Measurements from ENCODE around the gene CFAP299.
"Not testable (repeated sequence)": the region's sequence is repeated elsewhere in the genome, so short reads cannot be mapped to it uniquely, and the experiment has no call there.

The CFAP299 gene

GRCh38 chr4:80614319-80614718 is 278.8 kb downstream of the CFAP299 start:
- DNase-seq: no peak

DNA sequence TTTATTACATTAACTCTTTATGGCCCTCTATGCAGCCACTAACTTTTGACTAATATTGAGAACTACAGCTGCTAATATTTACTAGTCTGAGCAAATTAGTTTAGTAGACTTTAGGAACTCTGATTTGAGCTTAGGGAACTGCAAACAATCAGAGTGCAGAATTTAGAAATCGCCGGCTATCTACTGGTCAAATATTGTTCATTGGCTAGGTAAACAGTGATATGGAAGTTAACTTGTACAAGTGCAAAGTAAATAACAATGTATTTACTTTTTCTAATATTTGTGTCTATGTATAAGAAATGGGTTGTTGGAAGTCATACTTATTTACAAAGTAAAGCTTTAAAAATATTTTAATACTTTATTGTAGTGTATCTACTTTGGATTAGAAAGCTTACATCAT is 279.6 kb downstream of the CFAP299 start:
- no peak for DNase-seq

GRCh38 chr4:80619070-80619674 is 283.6 kb downstream of the CFAP299 start:
- peak; percentile 7 for DNase-seq

GRCh38 chr4:80631861-80632260 is 296.3 kb downstream of the CFAP299 start:
- no peak for DNase-seq

DNA sequence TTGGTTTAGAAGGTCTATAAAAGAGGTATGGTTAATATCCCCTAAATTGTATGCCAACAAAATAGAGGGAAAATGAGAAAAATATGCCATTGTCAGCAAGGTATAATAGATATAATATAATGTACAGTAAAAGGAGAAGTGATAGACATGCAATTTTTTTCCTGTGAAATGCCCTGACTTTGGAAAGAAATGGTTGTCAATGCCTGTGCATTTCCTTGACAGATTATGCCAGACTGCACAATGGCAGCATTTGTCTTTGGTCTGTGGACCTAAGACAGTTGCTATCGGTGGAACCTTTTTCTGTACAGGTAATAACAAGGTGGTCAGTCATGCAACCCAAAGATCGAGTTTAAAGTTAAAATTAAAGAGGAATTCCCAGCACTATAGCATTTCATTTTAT is 301.7 kb downstream of the CFAP299 start:
- no peak for DNase-seq

- DNase-seq: no peak
These were observed 310.5 kb downstream of the CFAP299 start for GRCh38 chr4:80646061-80646460.

- no peak for DNase-seq
These were observed 320.1 kb downstream of the CFAP299 start for GRCh38 chr4:80655662-80656061.

GRCh38 chr4:80670118-80670517 is 334.6 kb downstream of the CFAP299 start:
- DNase-seq: not testable (repeated sequence)

DNA sequence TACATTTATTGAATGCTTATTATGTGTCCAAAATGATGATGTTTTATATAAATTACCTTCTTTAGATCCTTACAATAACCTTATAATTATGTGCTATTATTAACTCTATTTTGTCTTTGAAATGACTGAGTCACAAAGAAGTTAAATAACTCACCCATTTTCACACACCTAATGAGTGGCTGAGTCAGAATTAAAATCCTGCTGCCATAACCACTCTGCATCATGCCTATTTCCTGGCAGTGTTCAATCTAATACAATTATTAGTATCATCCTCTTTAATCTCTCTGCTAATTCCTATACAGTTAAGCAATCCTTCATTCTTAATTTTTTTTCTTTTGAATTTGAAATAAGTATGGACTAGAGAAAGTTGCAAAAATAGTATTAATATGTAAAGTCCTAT is 342.9 kb downstream of the CFAP299 start:
- DNase-seq: no peak

- DNase-seq: no peak
These were observed 345.4 kb downstream of the CFAP299 start for GRCh38 chr4:80680934-80681333.

GRCh38 chr4:80685214-80685613 is 349.7 kb downstream of the CFAP299 start:
- DNase-seq: no peak

GRCh38 chr4:80687736-80688135 is 352.2 kb downstream of the CFAP299 start:
- not testable (repeated sequence) for DNase-seq

DNA sequence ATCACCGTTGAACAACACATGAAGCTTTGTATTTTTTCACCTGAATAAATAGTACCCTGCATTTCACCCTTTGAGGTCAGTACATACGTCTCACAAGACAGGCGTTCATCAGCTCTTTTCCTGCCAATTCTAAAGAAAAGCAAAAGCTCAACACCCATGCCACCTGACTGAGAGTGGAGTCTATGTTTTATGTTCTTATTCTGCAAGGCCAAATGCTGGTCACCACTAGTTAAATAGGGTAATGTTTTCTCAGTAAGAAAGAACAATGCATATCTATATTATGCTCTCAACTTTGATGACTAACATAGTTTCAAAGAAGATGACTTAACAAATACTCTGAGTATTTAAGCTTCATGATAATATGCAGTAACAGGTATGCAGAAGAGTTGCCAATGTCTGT is 358.6 kb downstream of the CFAP299 start:
- no peak for DNase-seq

GRCh38 chr4:80705311-80705710 is 369.8 kb downstream of the CFAP299 start:
- no peak for DNase-seq

DNA sequence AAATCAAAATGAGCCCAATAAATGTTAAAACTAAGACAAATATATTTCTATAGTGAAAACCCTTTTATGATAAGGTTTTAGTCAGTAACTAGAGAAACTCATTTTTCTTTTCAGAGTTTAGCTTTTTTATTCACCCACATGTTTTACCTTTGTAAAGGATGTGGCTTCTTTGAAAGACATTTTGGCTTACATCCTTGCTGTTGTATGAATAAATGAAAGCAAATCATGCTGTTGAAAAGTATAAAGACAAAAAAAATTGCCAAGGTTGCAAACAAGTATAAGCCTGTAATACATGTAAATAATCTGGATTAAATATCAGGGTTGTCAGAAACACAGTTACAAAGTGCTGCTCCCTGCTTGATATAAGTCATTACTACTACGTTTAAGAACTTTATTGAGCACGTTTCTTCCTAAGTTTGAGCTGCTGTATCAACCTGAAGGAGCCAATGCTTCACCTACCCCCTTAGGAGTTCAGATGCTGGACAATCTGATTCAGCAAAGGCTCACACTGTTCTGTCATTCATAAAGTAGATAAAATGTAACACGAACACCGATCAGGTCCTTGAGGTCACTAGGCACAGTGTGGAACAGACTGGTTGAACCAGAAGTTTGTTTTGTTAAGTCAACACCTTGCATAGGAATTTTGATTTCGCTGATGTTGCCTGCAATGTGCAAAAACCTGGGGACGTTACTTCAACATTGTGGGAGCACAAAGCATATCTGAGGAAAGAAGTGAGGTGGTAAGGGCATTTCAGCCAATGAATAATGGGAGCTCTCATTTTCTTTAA is 373.7 kb downstream of the CFAP299 start:
- no peak for DNase-seq

DNA sequence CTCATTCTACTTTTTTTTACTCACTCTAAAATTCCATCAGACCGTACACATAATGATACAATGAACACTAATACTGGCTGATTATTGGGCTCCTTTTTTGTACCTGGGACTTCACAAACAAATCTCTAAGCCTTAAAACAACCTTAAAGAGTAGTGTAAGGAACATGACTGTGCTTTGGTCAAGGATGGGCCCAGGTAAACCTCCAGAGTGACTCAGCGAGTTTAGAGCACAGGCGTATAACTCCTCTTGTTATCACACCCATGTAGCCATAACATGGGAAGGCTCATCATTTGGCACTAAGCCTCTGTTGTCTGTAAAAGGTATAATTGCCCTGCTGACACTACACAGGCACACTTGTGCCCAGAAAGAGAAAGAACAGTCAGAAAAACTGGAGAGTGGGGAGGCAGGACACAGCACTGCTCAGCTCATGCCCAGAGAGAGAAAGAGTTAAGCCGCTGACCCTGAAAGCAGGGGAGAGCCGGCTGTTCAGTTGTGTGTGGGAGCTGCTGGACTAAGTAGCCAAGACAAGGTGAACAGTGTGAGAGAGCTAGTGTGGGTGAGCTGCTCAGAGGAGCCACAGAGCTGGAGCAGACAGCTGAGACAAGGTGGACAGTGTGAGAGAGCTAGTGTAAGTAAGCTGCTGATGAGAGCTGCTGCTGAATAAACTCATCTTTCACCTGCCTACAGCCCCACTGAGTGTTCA is 375.4 kb downstream of the CFAP299 start:
- no peak for DNase-seq

DNA sequence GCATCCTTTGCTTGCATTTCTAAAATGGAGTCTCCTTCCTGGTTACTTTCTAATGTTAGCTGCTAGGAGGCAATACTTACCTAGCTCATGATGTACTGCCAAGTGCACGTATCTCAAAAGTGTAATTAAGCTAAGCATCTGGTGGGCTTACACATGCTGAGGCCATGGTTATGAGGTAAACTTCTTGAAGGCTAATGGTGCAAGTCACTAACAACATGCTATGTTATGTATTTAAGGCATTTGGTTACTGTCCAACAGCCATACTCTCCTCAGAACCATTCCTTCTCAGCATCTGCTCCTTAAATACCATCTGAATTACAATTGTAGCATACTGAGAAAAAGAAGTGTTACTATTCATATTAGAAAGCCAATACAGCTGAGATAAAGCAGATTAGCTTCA is 376.4 kb downstream of the CFAP299 start:
- DNase-seq: no peak

GRCh38 chr4:80713409-80713808 is 377.9 kb downstream of the CFAP299 start:
- DNase-seq: no peak

DNA sequence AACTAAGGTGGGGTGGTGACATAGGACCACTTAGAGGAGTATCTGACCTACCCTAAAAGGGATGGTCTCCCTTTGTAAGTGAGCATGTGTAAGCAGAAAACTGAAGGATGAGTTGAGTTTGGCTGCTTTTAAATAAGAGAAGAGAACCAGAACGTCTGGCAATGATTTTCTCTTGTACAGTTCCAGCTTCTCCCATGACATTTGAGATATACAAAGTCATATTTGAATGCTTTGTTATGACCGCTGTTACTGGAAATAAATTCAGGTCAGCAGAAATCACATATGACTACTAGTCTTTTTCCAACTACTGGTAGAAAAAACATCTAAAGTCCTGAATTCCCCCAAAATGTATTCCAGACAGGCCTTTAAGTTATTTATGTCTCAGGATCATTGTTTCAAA is 381.7 kb downstream of the CFAP299 start:
- DNase-seq: no peak

DNA sequence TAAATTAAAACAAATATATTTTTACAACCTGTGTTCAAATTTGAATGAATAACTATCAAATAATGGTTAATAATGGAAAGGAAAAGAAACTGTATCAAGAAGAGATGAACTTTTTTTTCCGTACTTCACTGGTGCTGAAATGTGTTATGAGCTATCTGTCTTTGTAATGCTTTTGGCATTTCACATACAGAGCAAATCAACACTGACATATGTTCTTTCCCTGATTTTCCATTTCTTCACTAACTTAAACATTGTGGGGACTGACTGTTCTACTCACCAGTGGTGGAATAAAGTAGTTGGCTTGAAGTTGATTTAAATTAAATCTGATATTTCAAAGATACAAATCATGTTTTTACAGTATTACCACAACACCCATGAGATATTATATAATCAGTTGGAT is 390.9 kb downstream of the CFAP299 start:
- DNase-seq: no peak

- no peak for DNase-seq
These were observed 394.6 kb downstream of the CFAP299 start for GRCh38 chr4:80730158-80730557.

GRCh38 chr4:80731436-80731835 is 395.9 kb downstream of the CFAP299 start:
- no peak for DNase-seq

- DNase-seq: no peak
These were observed 396.5 kb downstream of the CFAP299 start for GRCh38 chr4:80732010-80732409.

GRCh38 chr4:80740375-80740774 is 404.8 kb downstream of the CFAP299 start:
- no peak for DNase-seq

Data from SHP77 treated with DMSO at 0.1 percent for 48 hours (cell line).